ENCODE results near the gene GRK1.

Gene GRK1

GRCh38 chr13:113668491-113668971, 1.5 kb downstream of the GRK1 start:
- Histone ChIP-seq H3K4me1 (ENCODE audit: control insufficient read depth, insufficient read depth, low read length) (no peaks in the 10 kb centered on the region), H3K27me3 (ENCODE audit: control insufficient read depth, insufficient read depth, low read length) (no peaks in the 10 kb centered on the region), H3K9me3 (ENCODE audit: control insufficient read depth, insufficient read depth, low read length) (no peaks in the 10 kb centered on the region), H3K4me3 (ENCODE audit: low read depth, low read length) (no peak overlapping the region), H3K36me3 (ENCODE audit: control insufficient read depth, insufficient read depth, low read length) (no peaks in the 10 kb centered on the region), H3K9ac (ENCODE audit: low read depth, low read length) (no peak overlapping the region), H3K27ac (ENCODE audit: low read depth, low read length) (no peak overlapping the region)

- H3K27ac ChIP-seq (ENCODE audit: low read depth, low read length), result no peak overlapping the region
- H3K4me1 ChIP-seq (ENCODE audit: control insufficient read depth, insufficient read depth, low read length), result no peaks in the 10 kb centered on the region
- H3K27me3 ChIP-seq (ENCODE audit: control insufficient read depth, insufficient read depth, low read length), result no peaks in the 10 kb centered on the region
- H3K9me3 ChIP-seq (ENCODE audit: control insufficient read depth, insufficient read depth, low read length), result no peaks in the 10 kb centered on the region
- no peak overlapping the region for H3K9ac ChIP-seq (ENCODE audit: low read depth, low read length)
- no peaks in the 10 kb centered on the region for H3K36me3 ChIP-seq (ENCODE audit: control insufficient read depth, insufficient read depth, low read length)
- no peak overlapping the region for H3K4me3 ChIP-seq (ENCODE audit: low read depth, low read length)
These were observed 2.3 kb downstream of the GRK1 start for GRCh38 chr13:113669231-113669754.

- H3K4me1 ChIP-seq (ENCODE audit: control insufficient read depth, insufficient read depth, low read length), result no peaks in the 10 kb centered on the region
- no peak overlapping the region for H3K27ac ChIP-seq (ENCODE audit: low read depth, low read length)
- H3K9ac ChIP-seq (ENCODE audit: low read depth, low read length), result no peak overlapping the region
- H3K27me3 ChIP-seq (ENCODE audit: control insufficient read depth, insufficient read depth, low read length), result no peaks in the 10 kb centered on the region
- no peak overlapping the region for H3K4me3 ChIP-seq (ENCODE audit: low read depth, low read length)
- H3K9me3 ChIP-seq (ENCODE audit: control insufficient read depth, insufficient read depth, low read length), result no peaks in the 10 kb centered on the region
- H3K36me3 ChIP-seq (ENCODE audit: control insufficient read depth, insufficient read depth, low read length), result no peaks in the 10 kb centered on the region
These were observed 2.8 kb downstream of the GRK1 start for GRCh38 chr13:113669755-113670341.

- H3K4me1 ChIP-seq (ENCODE audit: control insufficient read depth, insufficient read depth, low read length), result no peaks in the 10 kb centered on the region
- H3K9me3 ChIP-seq (ENCODE audit: control insufficient read depth, insufficient read depth, low read length), result no peaks in the 10 kb centered on the region
- no peaks in the 10 kb centered on the region for H3K36me3 ChIP-seq (ENCODE audit: control insufficient read depth, insufficient read depth, low read length)
- H3K9ac ChIP-seq (ENCODE audit: low read depth, low read length), result no peak overlapping the region
- no peak overlapping the region for H3K4me3 ChIP-seq (ENCODE audit: low read depth, low read length)
- no peaks in the 10 kb centered on the region for H3K27me3 ChIP-seq (ENCODE audit: control insufficient read depth, insufficient read depth, low read length)
- H3K27ac ChIP-seq (ENCODE audit: low read depth, low read length), result no peak overlapping the region
These were observed 3.5 kb downstream of the GRK1 start for GRCh38 chr13:113670541-113670940.

GRCh38 chr13:113671066-113672001, 4.3 kb downstream of the GRK1 start:
- no peak overlapping the region for H3K9ac ChIP-seq (ENCODE audit: low read depth, low read length)
- H3K36me3 ChIP-seq (ENCODE audit: control insufficient read depth, insufficient read depth, low read length), result no peaks in the 10 kb centered on the region
- no peaks in the 10 kb centered on the region for H3K4me1 ChIP-seq (ENCODE audit: control insufficient read depth, insufficient read depth, low read length)
- no peaks in the 10 kb centered on the region for H3K9me3 ChIP-seq (ENCODE audit: control insufficient read depth, insufficient read depth, low read length)
- H3K27ac ChIP-seq (ENCODE audit: low read depth, low read length), result no peak overlapping the region
- H3K27me3 ChIP-seq (ENCODE audit: control insufficient read depth, insufficient read depth, low read length), result no peaks in the 10 kb centered on the region
- no peak overlapping the region for H3K4me3 ChIP-seq (ENCODE audit: low read depth, low read length)

GRCh38 chr13:113672002-113672651, 5.1 kb downstream of the GRK1 start:
- no peaks in the 10 kb centered on the region for H3K36me3 ChIP-seq (ENCODE audit: control insufficient read depth, insufficient read depth, low read length)
- H3K9me3 ChIP-seq (ENCODE audit: control insufficient read depth, insufficient read depth, low read length), result no peaks in the 10 kb centered on the region
- H3K27me3 ChIP-seq (ENCODE audit: control insufficient read depth, insufficient read depth, low read length), result no peaks in the 10 kb centered on the region
- no peak overlapping the region for H3K9ac ChIP-seq (ENCODE audit: low read depth, low read length)
- H3K4me1 ChIP-seq (ENCODE audit: control insufficient read depth, insufficient read depth, low read length), result no peaks in the 10 kb centered on the region
- H3K4me3 ChIP-seq (ENCODE audit: low read depth, low read length), result no peak overlapping the region
- no peak overlapping the region for H3K27ac ChIP-seq (ENCODE audit: low read depth, low read length)

GRCh38 chr13:113722921-113723320, 55.9 kb downstream of the GRK1 start:
- H3K9me3 ChIP-seq (ENCODE audit: control insufficient read depth, insufficient read depth, low read length), result no peaks in the 10 kb centered on the region; the same call in 1 of the 2 replicates
- no peak overlapping the region for H3K4me3 ChIP-seq (ENCODE audit: low read depth, low read length)
- H3K4me1 ChIP-seq (ENCODE audit: control insufficient read depth, insufficient read depth, low read length), result peaks cover 7% of the 10 kb centered on the region; the same call in 1 of the 2 replicates
- H3K9ac ChIP-seq (ENCODE audit: low read depth, low read length), result no peak overlapping the region
- no peak overlapping the region for H3K27ac ChIP-seq (ENCODE audit: low read depth, low read length)
- H3K27me3 ChIP-seq (ENCODE audit: control insufficient read depth, insufficient read depth, low read length), result no peaks in the 10 kb centered on the region
- no peaks in the 10 kb centered on the region for H3K36me3 ChIP-seq (ENCODE audit: control insufficient read depth, insufficient read depth, low read length)

GRCh38 chr13:113723410-113724015, 56.5 kb downstream of the GRK1 start:
- Histone ChIP-seq H3K4me1 (ENCODE audit: control insufficient read depth, insufficient read depth, low read length) (peaks cover 7% of the 10 kb centered on the region; the same call in 1 of the 2 replicates), H3K9ac (ENCODE audit: low read depth, low read length) (no peak overlapping the region), H3K27ac (ENCODE audit: low read depth, low read length) (no peak overlapping the region), H3K4me3 (ENCODE audit: low read depth, low read length) (no peak overlapping the region), H3K27me3 (ENCODE audit: control insufficient read depth, insufficient read depth, low read length) (no peaks in the 10 kb centered on the region), H3K9me3 (ENCODE audit: control insufficient read depth, insufficient read depth, low read length) (no peaks in the 10 kb centered on the region; the same call in 1 of the 2 replicates), H3K36me3 (ENCODE audit: control insufficient read depth, insufficient read depth, low read length) (no peaks in the 10 kb centered on the region)

GRCh38 chr13:113724016-113724758, 57.2 kb downstream of the GRK1 start:
- peaks cover 7% of the 10 kb centered on the region; the same call in 1 of the 2 replicates for H3K4me1 ChIP-seq (ENCODE audit: control insufficient read depth, insufficient read depth, low read length)
- no peak overlapping the region for H3K27ac ChIP-seq (ENCODE audit: low read depth, low read length)
- no peaks in the 10 kb centered on the region for H3K27me3 ChIP-seq (ENCODE audit: control insufficient read depth, insufficient read depth, low read length)
- no peaks in the 10 kb centered on the region; the same call in 1 of the 2 replicates for H3K9me3 ChIP-seq (ENCODE audit: control insufficient read depth, insufficient read depth, low read length)
- H3K36me3 ChIP-seq (ENCODE audit: control insufficient read depth, insufficient read depth, low read length), result no peaks in the 10 kb centered on the region
- H3K4me3 ChIP-seq (ENCODE audit: low read depth, low read length), result peak overlapping the region; percentile 84
- H3K9ac ChIP-seq (ENCODE audit: low read depth, low read length), result no peak overlapping the region

GRCh38 chr13:113724780-113725315, 57.8 kb downstream of the GRK1 start:
- no peaks in the 10 kb centered on the region; the same call in 1 of the 2 replicates for H3K9me3 ChIP-seq (ENCODE audit: control insufficient read depth, insufficient read depth, low read length)
- peak overlapping the region; percentile 50 for H3K27ac ChIP-seq (ENCODE audit: low read depth, low read length)
- H3K4me1 ChIP-seq (ENCODE audit: control insufficient read depth, insufficient read depth, low read length), result peaks cover 7% of the 10 kb centered on the region; the same call in 1 of the 2 replicates
- peak overlapping the region; percentile 84 for H3K4me3 ChIP-seq (ENCODE audit: low read depth, low read length)
- H3K27me3 ChIP-seq (ENCODE audit: control insufficient read depth, insufficient read depth, low read length), result no peaks in the 10 kb centered on the region
- H3K9ac ChIP-seq (ENCODE audit: low read depth, low read length), result no peak overlapping the region
- no peaks in the 10 kb centered on the region for H3K36me3 ChIP-seq (ENCODE audit: control insufficient read depth, insufficient read depth, low read length)
